Right lobe of liver (tissue), 4 donors: Measurements from ENCODE around the gene CHPF.

ENCODE experiments used
- POLR2A ChIP-seq: fragments of 450-650 bp; IDR thresholded peaks from one replicate; pipeline ENCODE4 v1.6.1; 2017; ENCODE audit warnings: antibody characterized with exemption, mild to moderate bottlenecking
- TF ChIP-seq, protein P1 (sequence below), 4 donors: fragments of 200-600 bp in 3 of 4; fragments of 450-650 bp in 1 of 4; IDR thresholded peaks; one replicate each; pipeline versions ENCODE4 v1.5.1 to v1.8.0; 2016 to 2022; ENCODE audit warnings: antibody characterized with exemption in 4 of 4, mild to moderate bottlenecking in 2 of 4
- donor health status: DM: no; HTN: no; CAD: no.
- donor health status: DM: no; HTN: no; CAD: no.
- donor health status: DM: no; HTN: yes; CAD: no.

DNA sequence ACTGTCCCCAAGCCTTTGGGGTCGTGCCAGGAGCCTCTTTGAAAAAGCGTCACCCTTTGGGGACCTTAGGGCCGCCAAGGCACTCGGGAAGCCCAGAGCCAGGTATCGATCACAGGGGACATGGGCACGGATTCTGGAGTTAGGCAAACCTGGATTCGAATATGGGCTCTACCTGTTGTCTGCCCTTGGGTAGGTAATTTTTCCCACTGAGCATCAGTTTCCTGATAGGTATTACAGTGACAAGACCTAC lies 9.5 kb upstream of the CHPF start:
- TF ChIP-seq, protein P1, sequence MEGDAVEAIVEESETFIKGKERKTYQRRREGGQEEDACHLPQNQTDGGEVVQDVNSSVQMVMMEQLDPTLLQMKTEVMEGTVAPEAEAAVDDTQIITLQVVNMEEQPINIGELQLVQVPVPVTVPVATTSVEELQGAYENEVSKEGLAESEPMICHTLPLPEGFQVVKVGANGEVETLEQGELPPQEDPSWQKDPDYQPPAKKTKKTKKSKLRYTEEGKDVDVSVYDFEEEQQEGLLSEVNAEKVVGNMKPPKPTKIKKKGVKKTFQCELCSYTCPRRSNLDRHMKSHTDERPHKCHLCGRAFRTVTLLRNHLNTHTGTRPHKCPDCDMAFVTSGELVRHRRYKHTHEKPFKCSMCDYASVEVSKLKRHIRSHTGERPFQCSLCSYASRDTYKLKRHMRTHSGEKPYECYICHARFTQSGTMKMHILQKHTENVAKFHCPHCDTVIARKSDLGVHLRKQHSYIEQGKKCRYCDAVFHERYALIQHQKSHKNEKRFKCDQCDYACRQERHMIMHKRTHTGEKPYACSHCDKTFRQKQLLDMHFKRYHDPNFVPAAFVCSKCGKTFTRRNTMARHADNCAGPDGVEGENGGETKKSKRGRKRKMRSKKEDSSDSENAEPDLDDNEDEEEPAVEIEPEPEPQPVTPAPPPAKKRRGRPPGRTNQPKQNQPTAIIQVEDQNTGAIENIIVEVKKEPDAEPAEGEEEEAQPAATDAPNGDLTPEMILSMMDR (IDR thresholded peaks at IDR 0.05): no peak
- TF ChIP-seq POLR2A: no peak
